ENCODE data around the gene OR5L2.
"Not testable (repeated sequence)": the region's sequence is repeated elsewhere in the genome, so short reads cannot be mapped to it uniquely, and the experiment has no call there.

OR5L2 gene

DNA sequence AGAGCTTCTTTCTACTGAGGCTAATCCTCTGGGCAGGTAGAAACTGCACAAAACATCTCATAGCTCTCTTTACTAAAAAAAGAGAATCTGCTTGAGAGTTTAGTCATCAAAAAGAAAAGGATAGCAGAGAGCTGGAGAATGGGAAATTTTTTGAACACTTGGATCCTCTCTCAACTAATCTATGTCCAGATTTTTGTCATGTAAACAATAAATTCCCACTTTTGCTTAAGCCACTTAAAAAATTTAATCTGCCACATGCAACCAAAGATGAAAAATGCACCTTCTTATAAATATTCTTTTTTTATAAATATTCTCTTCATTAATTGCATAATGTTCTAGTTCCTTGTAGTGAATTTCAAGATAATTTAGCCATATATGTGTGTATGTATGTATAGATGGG lies 22.0 kb downstream of the OR5L2 start:
- TF ChIP-seq PAX5 (IDR thresholded peaks at IDR 0.05; ENCODE audit: insufficient read depth, low read length, severe bottlenecking) = no peak
- no peak for TF ChIP-seq TAF1 (IDR thresholded peaks at IDR 0.05; ENCODE audit: low read depth, low read length)
- no peak for TF ChIP-seq POLR2AphosphoS5 (IDR thresholded peaks at IDR 0.05; ENCODE audit: low read depth, low read length)
- no peak for TF ChIP-seq POU2F2 (IDR thresholded peaks at IDR 0.05; ENCODE audit: low read depth, low read length)
- TF ChIP-seq POLR2A (IDR thresholded peaks at IDR 0.05; ENCODE audit: low read depth, low read length) = no peak
- no peak for TF ChIP-seq SPI1 (IDR thresholded peaks at IDR 0.05; ENCODE audit: low read depth, low read length)
- FAIRE-seq (no peak), DNase-seq (ENCODE audit: insufficient read length, low spot score) (no peak)

GRCh38 chr11:55852141-55852540 lies 25.1 kb downstream of the OR5L2 start:
- no peak for FAIRE-seq
- no peak for DNase-seq (ENCODE audit: insufficient read length, low spot score)
- TF ChIP-seq TAF1 (IDR thresholded peaks at IDR 0.05; ENCODE audit: low read depth, low read length) (no peak), POU2F2 (IDR thresholded peaks at IDR 0.05; ENCODE audit: low read depth, low read length) (no peak), SPI1 (IDR thresholded peaks at IDR 0.05; ENCODE audit: low read depth, low read length) (no peak)

DNA sequence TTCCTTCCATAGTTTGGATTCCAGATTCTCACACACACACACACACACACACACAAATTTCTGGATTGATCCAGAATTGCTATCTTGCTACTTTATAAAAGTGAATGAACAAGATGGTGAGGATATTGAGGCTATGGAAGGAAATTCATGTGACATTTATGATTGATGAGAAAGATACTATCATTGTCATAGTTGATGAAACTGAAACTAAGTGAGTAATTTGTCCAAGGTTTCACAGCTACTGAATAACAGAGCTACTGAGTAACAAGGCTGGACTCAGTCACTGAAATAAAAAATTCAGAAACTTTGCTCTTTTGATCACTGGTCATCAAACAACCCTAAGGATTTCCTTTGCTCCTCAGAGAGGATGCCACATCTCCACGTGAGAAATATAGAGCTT lies 27.7 kb downstream of the OR5L2 start:
- FAIRE-seq (no peak), DNase-seq (ENCODE audit: insufficient read length, low spot score) (no peak)
- TF ChIP-seq POLR2AphosphoS5 (IDR thresholded peaks at IDR 0.05; ENCODE audit: low read depth, low read length) (no peak), POLR2A (IDR thresholded peaks at IDR 0.05; ENCODE audit: low read depth, low read length) (no peak), TAF1 (IDR thresholded peaks at IDR 0.05; ENCODE audit: low read depth, low read length) (no peak), PAX5 (IDR thresholded peaks at IDR 0.05; ENCODE audit: insufficient read depth, low read length, severe bottlenecking) (no peak), SPI1 (IDR thresholded peaks at IDR 0.05; ENCODE audit: low read depth, low read length) (no peak), POU2F2 (IDR thresholded peaks at IDR 0.05; ENCODE audit: low read depth, low read length) (no peak)

- not testable (repeated sequence) for DNase-seq (ENCODE audit: insufficient read length, low spot score); FAIRE-seq
Measured at GRCh38 chr11:55867354-55867753, 40.3 kb downstream of the OR5L2 start.

DNA sequence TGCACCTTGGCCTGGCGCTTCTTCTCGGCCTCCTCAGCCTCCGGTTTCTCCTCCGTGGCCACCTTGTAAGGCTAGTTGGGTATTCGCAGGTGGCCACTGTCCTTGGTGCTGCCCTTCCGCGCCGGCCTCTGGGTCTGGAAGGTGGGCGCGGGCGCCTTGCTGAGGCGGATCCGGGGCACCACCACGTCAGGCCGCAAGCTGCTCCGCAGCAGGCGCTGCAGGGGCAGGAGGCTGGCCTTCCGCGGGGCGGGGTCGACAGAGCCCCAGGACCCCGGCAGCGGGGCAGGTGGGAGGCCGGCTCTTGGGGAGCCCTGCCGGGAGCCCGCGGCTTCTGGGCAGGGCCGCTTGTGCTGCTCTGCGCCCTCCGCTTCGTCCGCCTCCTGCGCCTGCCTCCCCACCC lies 45.7 kb downstream of the OR5L2 start:
- FAIRE-seq; DNase-seq (ENCODE audit: insufficient read length, low spot score): not testable (repeated sequence)

DNA sequence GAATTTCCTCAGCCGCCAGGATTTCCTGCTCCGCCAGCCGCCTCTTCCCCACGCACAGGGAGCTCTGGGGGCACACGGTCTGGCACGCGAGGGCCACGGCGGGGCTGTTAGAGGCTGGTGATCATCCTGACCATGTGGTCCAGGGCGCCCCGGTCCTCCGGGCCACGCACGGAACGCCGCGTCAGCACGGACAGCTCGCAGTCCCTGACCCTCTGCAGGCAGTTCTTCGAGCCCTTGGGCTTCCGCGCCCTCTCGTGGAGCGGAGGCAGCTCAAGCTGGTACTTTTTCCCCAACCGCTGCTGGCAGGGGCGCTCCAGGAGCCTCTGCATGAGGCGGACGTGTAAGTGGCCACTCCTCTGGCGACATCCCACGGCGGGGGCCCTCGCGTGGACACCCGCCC lies 46.1 kb downstream of the OR5L2 start:
- not testable (repeated sequence) for FAIRE-seq; DNase-seq (ENCODE audit: insufficient read length, low spot score)
